Upper lobe of left lung (tissue), 4 donors: ENCODE results near the gene VENTX.

ENCODE experiments used
- EP300 ChIP-seq, 4 donors: sonication (generic); formaldehyde crosslinking; IDR thresholded peaks; one replicate each; pipeline ENCODE4 v1.5.1; 2017; ENCODE audit warnings: antibody characterized with exemption in 4 of 4, control low read depth in 2 of 4
- POLR2A ChIP-seq, 4 donors: fragments of 450-650 bp; IDR thresholded peaks; one replicate each; pipeline ENCODE4 v1.5.1; 2016 to 2017; ENCODE audit warnings: antibody characterized with exemption in 4 of 4, mild to moderate bottlenecking in 2 of 4
- TF ChIP-seq, protein P1 (sequence below), 6 experiments: fragments of 450-650 bp in 4 of 6; fragments of 200-600 bp in 2 of 6; sonication (generic) in 2 of 6; IDR thresholded peaks; one replicate each; pipeline ENCODE4 v1.5.1; 2016 to 2019; ENCODE audit warnings: antibody characterized with exemption in 6 of 6

- no peak for TF ChIP-seq POLR2A (IDR thresholded peaks at IDR 0.05)
- TF ChIP-seq, protein P1, sequence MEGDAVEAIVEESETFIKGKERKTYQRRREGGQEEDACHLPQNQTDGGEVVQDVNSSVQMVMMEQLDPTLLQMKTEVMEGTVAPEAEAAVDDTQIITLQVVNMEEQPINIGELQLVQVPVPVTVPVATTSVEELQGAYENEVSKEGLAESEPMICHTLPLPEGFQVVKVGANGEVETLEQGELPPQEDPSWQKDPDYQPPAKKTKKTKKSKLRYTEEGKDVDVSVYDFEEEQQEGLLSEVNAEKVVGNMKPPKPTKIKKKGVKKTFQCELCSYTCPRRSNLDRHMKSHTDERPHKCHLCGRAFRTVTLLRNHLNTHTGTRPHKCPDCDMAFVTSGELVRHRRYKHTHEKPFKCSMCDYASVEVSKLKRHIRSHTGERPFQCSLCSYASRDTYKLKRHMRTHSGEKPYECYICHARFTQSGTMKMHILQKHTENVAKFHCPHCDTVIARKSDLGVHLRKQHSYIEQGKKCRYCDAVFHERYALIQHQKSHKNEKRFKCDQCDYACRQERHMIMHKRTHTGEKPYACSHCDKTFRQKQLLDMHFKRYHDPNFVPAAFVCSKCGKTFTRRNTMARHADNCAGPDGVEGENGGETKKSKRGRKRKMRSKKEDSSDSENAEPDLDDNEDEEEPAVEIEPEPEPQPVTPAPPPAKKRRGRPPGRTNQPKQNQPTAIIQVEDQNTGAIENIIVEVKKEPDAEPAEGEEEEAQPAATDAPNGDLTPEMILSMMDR (IDR thresholded peaks at IDR 0.05): no peak
- no peak for TF ChIP-seq EP300 (IDR thresholded peaks at IDR 0.05)
These were observed 32.5 kb upstream of the VENTX start for GRCh38 chr10:133205146-133205545.
